Measurements from ENCODE around the gene RMRP. TPM values are rescaled to one million over a fixed set of nuclear protein-coding genes. Genes with fewer than 3 reads are reported as not detected.

RMRP gene
- total RNA-seq, 2 donors from 2014 or later: 5,353 to 9,709 TPM

DNA sequence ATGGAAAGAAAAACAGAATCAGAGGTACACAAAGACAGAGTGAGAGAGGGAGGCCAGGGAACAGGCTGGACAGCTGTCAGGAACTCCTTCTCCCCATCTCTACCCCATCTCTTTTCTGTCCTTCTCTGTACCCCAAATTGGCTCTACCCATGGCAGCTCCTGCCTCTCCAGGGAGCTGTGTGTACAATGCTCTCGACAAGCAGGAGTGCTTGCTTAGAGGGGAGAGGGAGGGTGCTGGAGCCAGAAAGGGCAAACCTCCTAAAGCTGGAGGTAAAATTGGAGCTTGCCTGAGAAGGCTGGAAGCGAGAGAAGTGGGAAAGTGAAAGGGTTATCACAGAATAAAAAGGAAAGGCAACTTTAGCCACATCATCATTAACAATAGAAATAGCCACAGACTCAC is 25.5 kb upstream of the RMRP start:
- H3K27ac Mint-ChIP-seq: no peak overlapping the region
- no peak overlapping the region for H3K4me3 Mint-ChIP-seq

DNA sequence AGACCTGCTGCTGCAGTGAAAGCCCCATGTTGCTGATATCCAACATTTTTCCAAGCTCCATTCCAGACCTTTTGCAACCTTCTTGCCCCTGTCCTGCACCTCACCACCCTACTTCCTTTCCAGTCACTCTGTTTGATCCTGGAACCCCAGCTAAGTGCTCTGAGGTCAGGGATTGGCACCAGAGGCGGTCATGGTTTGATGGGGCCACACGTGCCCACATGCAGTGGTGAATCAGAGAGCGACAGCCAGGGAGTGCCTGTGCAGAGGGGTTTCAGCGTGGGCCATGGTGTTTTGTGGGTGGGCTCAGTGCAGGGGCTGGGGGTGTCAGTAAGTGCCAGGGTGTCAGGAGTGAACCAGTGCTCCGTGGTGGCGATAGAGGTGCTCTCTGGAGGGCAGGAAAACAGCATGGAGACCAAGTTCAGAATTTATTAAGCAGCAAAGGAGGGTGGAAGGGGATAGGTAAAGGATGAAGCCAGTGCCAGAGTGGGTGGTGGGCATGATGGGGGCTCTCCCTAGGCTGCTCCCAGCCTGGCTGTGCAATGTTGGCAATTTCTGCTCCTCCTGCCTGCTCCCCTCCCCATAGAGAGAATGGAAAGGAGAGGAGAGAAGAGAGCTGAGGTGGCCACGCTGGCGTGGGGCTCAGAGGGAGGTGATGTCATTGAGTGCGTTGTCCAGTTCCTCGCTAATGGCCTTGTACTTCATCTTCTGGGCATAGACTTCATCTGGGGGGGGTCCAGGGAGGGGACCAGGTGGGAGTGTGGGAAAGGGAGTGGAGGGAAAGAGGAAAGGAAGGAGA is 24.9 kb upstream of the RMRP start:
- Mint-ChIP-seq H3K27me3 (ENCODE audit: low read depth) (no peaks in the 10 kb centered on the region), H3K27ac (no peak overlapping the region), H3K9me3 (no peaks in the 10 kb centered on the region), H3K36me3 (ENCODE audit: insufficient read depth in 2 of 2) (no peaks in the 10 kb centered on the region), H3K4me3 (no peak overlapping the region), H3K4me1 (ENCODE audit: low read depth) (peaks cover 3% of the 10 kb centered on the region)
- no peak for ATAC-seq (replicated peaks in 1 of 2)
- DNase-seq: no peak

More for the DNA sequence above, 25.5 kb upstream of the RMRP start:
- no peaks in the 10 kb centered on the region for H3K27me3 Mint-ChIP-seq (ENCODE audit: low read depth)
- no peaks in the 10 kb centered on the region for H3K9me3 Mint-ChIP-seq
- DNase-seq (no peak), ATAC-seq (replicated peaks in 1 of 2) (no peak)
- no peaks in the 10 kb centered on the region for H3K36me3 Mint-ChIP-seq (ENCODE audit: insufficient read depth in 2 of 2)
- H3K4me1 Mint-ChIP-seq (ENCODE audit: low read depth): peaks cover 9% of the 10 kb centered on the region

DNA sequence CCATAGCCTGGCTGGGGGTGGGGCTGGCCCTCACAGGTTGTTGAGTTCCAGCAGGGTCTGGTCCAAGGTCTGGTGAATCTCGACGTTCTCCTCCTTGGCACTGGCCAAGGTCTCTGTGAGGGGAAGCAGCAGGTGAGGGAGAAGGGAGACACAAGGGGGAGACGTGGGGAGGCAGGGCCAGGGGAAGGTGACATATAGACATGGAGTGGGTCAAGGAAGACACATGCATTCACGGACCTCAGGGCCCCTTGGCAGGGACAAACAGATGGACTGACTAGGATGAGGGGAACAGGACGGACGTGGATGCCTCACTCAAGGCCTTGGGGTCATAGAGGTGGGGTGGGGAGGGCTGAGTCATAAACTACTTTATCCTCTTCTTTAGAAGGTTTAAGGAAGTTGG is 24.2 kb upstream of the RMRP start:
- Mint-ChIP-seq H3K27ac (no peak overlapping the region), H3K36me3 (ENCODE audit: insufficient read depth in 2 of 2) (no peaks in the 10 kb centered on the region), H3K9me3 (no peaks in the 10 kb centered on the region), H3K4me3 (no peak overlapping the region), H3K4me1 (ENCODE audit: low read depth) (no peaks in the 10 kb centered on the region), H3K27me3 (ENCODE audit: low read depth) (no peaks in the 10 kb centered on the region)
- no peak for ATAC-seq (replicated peaks in 1 of 2)
- no peak for DNase-seq

GRCh38 chr9:35681341-35682002 is 23.7 kb upstream of the RMRP start:
- no peak for ATAC-seq (replicated peaks in 1 of 2)
- Mint-ChIP-seq H3K4me3 (no peak overlapping the region), H3K27ac (no peak overlapping the region)

GRCh38 chr9:35680331-35681105 is 22.7 kb upstream of the RMRP start:
- no peak overlapping the region for H3K27ac Mint-ChIP-seq
- ATAC-seq (replicated peaks in 1 of 2): no peak
- H3K4me3 Mint-ChIP-seq: no peak overlapping the region
- DNase-seq: no peak
- H3K9me3 Mint-ChIP-seq: no peaks in the 10 kb centered on the region
- H3K36me3 Mint-ChIP-seq (ENCODE audit: insufficient read depth in 2 of 2): no peaks in the 10 kb centered on the region
- no peaks in the 10 kb centered on the region for H3K27me3 Mint-ChIP-seq (ENCODE audit: low read depth)
- peaks cover 6% of the 10 kb centered on the region for H3K4me1 Mint-ChIP-seq (ENCODE audit: low read depth)

More at GRCh38 chr9:35681341-35682002, 23.7 kb upstream of the RMRP start:
- H3K27me3 Mint-ChIP-seq (ENCODE audit: low read depth): no peaks in the 10 kb centered on the region
- no peak for DNase-seq
- H3K9me3 Mint-ChIP-seq: no peaks in the 10 kb centered on the region
- no peaks in the 10 kb centered on the region for H3K36me3 Mint-ChIP-seq (ENCODE audit: insufficient read depth in 2 of 2)
- H3K4me1 Mint-ChIP-seq (ENCODE audit: low read depth): peaks cover 1% of the 10 kb centered on the region

- peaks cover 6% of the 10 kb centered on the region for H3K4me1 Mint-ChIP-seq (ENCODE audit: low read depth)
- ATAC-seq (replicated peaks in 1 of 2): no peak
- peaks cover under 1% of the 10 kb centered on the region for H3K27me3 Mint-ChIP-seq (ENCODE audit: low read depth)
- no peaks in the 10 kb centered on the region for H3K9me3 Mint-ChIP-seq
- H3K27ac Mint-ChIP-seq: no peak overlapping the region
- H3K4me3 Mint-ChIP-seq: no peak overlapping the region
- no peak for DNase-seq
- no peaks in the 10 kb centered on the region for H3K36me3 Mint-ChIP-seq (ENCODE audit: insufficient read depth in 2 of 2)
Measured at GRCh38 chr9:35679766-35680330, 22.0 kb upstream of the RMRP start.

DNA sequence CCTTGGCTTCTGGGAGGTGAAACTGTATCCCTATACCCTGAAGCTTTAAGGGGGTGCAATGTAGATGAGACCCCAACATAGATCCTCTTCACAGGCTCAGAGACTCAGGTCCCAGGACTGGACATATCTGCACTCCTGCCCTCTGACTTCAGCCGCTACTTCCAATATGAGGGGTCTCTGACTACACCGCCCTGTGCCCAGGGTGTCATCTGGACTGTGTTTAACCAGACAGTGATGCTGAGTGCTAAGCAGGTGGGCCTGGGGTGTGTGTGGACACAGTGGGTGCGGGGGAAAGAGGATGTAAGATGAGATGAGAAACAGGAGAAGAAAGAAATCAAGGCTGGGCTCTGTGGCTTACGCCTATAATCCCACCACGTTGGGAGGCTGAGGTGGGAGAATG is 21.3 kb upstream of the RMRP start:
- H3K4me3 Mint-ChIP-seq: no peak overlapping the region
- H3K4me1 Mint-ChIP-seq (ENCODE audit: low read depth): peaks cover 6% of the 10 kb centered on the region
- DNase-seq (no peak), ATAC-seq (replicated peaks in 1 of 2) (no peak)
- H3K36me3 Mint-ChIP-seq (ENCODE audit: insufficient read depth in 2 of 2): peaks cover 0 to 1% of the 10 kb centered on the region in 2 donors
- H3K27ac Mint-ChIP-seq: no peak overlapping the region
- no peaks in the 10 kb centered on the region for H3K9me3 Mint-ChIP-seq
- peaks cover 8% of the 10 kb centered on the region for H3K27me3 Mint-ChIP-seq (ENCODE audit: low read depth)

DNA sequence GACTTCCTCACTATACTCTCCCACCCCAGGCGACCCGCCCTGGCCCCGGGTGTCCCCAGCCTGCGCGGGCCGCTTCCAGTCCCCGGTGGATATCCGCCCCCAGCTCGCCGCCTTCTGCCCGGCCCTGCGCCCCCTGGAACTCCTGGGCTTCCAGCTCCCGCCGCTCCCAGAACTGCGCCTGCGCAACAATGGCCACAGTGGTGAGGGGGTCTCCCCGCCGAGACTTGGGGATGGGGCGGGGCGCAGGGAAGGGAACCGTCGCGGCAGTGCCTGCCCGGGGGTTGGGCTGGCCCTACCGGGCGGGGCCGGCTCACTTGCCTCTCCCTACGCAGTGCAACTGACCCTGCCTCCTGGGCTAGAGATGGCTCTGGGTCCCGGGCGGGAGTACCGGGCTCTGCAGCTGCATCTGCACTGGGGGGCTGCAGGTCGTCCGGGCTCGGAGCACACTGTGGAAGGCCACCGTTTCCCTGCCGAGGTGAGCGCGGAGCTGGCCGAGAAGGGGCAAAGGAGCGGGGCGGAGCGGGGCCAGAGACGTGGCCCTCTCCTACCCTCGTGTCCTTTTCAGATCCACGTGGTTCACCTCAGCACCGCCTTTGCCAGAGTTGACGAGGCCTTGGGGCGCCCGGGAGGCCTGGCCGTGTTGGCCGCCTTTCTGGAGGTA is 18.0 kb upstream of the RMRP start:
- Mint-ChIP-seq H3K27ac (no peak overlapping the region), H3K27me3 (ENCODE audit: low read depth) (peaks cover 11% of the 10 kb centered on the region), H3K4me3 (peak overlapping the region; percentile 76 to 77), H3K36me3 (ENCODE audit: insufficient read depth in 2 of 2) (peaks cover 0 to 1% of the 10 kb centered on the region in 2 donors), H3K9me3 (no peaks in the 10 kb centered on the region), H3K4me1 (ENCODE audit: low read depth) (peaks cover 6% of the 10 kb centered on the region)
- ATAC-seq (replicated peaks in 1 of 2) (peak; percentile 84 to 85), DNase-seq (peak; percentile 54 to 61)

DNA sequence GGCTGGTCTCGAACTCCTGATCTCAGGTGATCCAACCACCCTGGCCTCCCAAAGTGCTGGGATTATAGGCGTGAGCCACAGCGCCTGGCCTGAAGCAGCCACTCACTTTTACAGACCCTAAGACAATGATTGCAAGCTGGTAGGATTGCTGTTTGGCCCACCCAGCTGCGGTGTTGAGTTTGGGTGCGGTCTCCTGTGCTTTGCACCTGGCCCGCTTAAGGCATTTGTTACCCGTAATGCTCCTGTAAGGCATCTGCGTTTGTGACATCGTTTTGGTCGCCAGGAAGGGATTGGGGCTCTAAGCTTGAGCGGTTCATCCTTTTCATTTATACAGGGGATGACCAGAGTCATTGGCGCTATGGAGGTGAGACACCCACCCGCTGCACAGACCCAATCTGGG is 17.4 kb upstream of the RMRP start:
- Mint-ChIP-seq H3K4me3 (peak overlapping the region; percentile 61 to 76), H3K27me3 (ENCODE audit: low read depth) (peaks cover 11% of the 10 kb centered on the region), H3K4me1 (ENCODE audit: low read depth) (peaks cover 6% of the 10 kb centered on the region), H3K27ac (no peak overlapping the region), H3K36me3 (ENCODE audit: insufficient read depth in 2 of 2) (peaks cover 0 to 1% of the 10 kb centered on the region in 2 donors), H3K9me3 (no peaks in the 10 kb centered on the region)
- no peak for DNase-seq
- ATAC-seq (replicated peaks in 1 of 2): no peak

- H3K4me3 Mint-ChIP-seq: no peak overlapping the region
- no peaks in the 10 kb centered on the region for H3K9me3 Mint-ChIP-seq
- ATAC-seq (replicated peaks in 1 of 2): no peak
- no peak for DNase-seq
- peaks cover 11% of the 10 kb centered on the region for H3K27me3 Mint-ChIP-seq (ENCODE audit: low read depth)
- peaks cover 6% of the 10 kb centered on the region for H3K4me1 Mint-ChIP-seq (ENCODE audit: low read depth)
- no peak overlapping the region for H3K27ac Mint-ChIP-seq
- H3K36me3 Mint-ChIP-seq (ENCODE audit: insufficient read depth in 2 of 2): peaks cover 0 to 1% of the 10 kb centered on the region in 2 donors
Measured at GRCh38 chr9:35674025-35674361, 16.2 kb upstream of the RMRP start.

DNA sequence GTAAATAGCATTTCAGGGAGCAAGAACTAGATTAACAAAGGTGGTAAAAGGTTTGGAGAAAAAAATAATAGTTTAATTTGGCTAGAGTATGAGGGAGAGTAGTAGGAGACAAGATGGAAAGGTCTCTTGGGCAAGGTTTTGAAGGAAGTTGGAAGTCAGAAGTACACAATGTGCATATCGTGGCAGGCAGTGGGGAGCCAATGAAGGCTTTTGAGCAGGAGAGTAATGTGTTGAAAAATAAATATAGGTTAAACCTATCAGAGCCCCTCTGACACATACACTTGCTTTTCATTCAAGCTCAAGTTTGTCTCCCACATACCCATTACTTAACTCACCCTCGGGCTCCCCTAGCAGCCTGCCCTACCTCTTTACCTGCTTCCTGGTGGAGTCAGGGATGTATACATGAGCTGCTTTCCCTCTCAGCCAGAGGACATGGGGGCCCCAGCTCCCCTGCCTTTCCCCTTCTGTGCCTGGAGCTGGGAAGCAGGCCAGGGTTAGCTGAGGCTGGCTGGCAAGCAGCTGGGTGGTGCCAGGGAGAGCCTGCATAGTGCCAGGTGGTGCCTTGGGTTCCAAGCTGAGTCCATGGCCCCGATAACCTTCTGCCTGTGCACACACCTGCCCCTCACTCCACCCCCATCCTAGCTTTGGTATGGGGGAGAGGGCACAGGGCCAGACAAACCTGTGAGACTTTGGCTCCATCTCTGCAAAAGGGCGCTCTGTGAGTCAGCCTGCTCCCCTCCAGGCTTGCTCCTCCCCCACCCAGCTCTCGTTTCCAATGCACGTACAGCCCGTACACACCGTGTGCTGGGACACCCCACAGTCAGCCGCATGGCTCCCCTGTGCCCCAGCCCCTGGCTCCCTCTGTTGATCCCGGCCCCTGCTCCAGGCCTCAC is 15.6 kb upstream of the RMRP start, which contains the start of gene CA9:
Gene CA9, plus strand, starts transcription at position 797 of the 893 bp plus-strand sequence. Its CDS starts 32 bp downstream, at position 829.
- ATAC-seq (replicated peaks in 1 of 2) (no peak), DNase-seq (no peak)
- Mint-ChIP-seq H3K9me3 (peaks cover 0 to 2% of the 10 kb centered on the region in 2 donors), H3K4me1 (ENCODE audit: low read depth) (peaks cover 6% of the 10 kb centered on the region), H3K27me3 (ENCODE audit: low read depth) (peaks cover 11% of the 10 kb centered on the region), H3K27ac (no peak within 1 kb of the TSS), H3K4me3 (peak within 1 kb of the TSS; percentile 28 to 49), H3K36me3 (ENCODE audit: insufficient read depth in 2 of 2) (peaks cover 0 to 1% of the 10 kb centered on the region in 2 donors)

Data from activated T-cell treated with anti-CD3 and anti-CD28 coated beads, Interleukin-2, amount 50 U/mL, for 72 hours (primary cell).